ENCODE results near the gene PHF23. TPM values are rescaled to one million over a fixed set of nuclear protein-coding genes. Genes with fewer than 3 reads are reported as not detected.

PHF23 gene
- total RNA-seq, 3 donors from 2014 or later, result 42.6 to 47.6 (median 43.0) TPM

DNA sequence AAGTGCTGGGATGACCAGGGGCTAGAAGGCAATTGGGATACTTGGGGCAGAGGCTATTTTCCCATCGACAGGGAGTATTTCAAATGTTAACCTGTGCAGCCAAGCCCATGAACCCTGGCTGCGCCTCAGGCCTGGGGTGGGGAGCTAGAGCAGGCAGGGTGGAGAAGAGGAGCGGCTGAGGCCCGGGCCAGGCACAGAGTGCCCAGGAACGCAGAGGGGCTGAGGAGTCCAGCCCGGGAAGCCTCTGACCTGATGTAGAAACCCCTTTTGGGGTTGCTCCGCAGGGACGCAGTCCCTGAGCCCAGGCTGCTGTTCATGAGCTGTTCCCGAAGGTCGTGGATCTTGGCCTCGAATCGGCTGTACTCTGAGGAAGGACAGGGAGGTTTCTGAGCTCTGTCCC, 43.3 kb downstream of the PHF23 start:
- Mint-ChIP-seq H3K36me3 (ENCODE audit: insufficient read depth) (peaks cover 2% of the 10 kb centered on the region), H3K4me3 (no peak overlapping the region), H3K4me1 (ENCODE audit: low read depth) (no peaks in the 10 kb centered on the region), H3K9me3 (no peaks in the 10 kb centered on the region), H3K27me3 (ENCODE audit: low read depth) (no peaks in the 10 kb centered on the region)
- DNase-seq, result no peak
- ATAC-seq, result no peak

DNA sequence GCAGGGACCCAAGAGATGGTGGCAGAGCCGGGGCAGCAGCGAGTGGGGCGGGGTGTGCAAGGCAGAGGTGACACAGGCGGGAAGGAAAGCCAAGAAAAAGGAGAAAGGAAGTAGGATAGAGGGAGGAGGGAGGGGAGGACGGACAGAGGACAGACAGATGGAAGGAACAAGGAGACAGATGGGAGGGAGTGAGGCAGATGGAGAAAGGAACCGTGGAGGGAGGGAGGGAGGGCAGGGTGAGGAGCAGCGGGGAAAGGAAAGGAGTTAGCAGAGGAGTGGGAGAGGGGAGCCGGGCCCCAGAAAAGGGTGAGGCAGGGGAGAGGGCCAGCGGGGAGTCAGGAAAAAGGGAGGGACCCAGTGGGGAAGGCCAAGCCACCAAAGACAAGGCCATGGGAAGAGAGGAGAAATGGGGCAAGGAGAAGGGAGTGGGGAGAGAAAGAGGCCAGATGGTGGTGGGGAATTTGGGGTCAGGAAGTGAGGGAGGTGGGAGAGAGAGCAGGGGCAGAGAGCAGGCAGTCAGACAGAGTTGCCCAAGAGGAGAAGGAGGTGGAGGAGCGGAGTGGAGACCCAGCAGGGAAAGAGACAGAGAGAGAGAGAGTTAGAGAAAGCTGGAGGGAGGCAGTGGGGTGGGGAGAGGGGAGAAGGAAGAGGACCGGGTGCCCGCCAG, 46.9 kb downstream of the PHF23 start:
- Mint-ChIP-seq H3K9me3 (no peaks in the 10 kb centered on the region), H3K4me3 (no peak overlapping the region), H3K4me1 (ENCODE audit: low read depth) (no peaks in the 10 kb centered on the region), H3K27me3 (ENCODE audit: low read depth) (no peaks in the 10 kb centered on the region), H3K36me3 (ENCODE audit: insufficient read depth) (peaks cover 2% of the 10 kb centered on the region)
- no peak for ATAC-seq
- DNase-seq, result no peak

- H3K27me3 Mint-ChIP-seq (ENCODE audit: low read depth), result no peaks in the 10 kb centered on the region
- DNase-seq (no peak), ATAC-seq (peak; percentile 50 to 63)
- no peaks in the 10 kb centered on the region for H3K9me3 Mint-ChIP-seq
- no peaks in the 10 kb centered on the region for H3K4me1 Mint-ChIP-seq (ENCODE audit: low read depth)
- H3K36me3 Mint-ChIP-seq (ENCODE audit: insufficient read depth), result peaks cover 2% of the 10 kb centered on the region
- no peak overlapping the region for H3K4me3 Mint-ChIP-seq
Measured at GRCh38 chr17:7191571-7192270, 47.5 kb downstream of the PHF23 start.

DNA sequence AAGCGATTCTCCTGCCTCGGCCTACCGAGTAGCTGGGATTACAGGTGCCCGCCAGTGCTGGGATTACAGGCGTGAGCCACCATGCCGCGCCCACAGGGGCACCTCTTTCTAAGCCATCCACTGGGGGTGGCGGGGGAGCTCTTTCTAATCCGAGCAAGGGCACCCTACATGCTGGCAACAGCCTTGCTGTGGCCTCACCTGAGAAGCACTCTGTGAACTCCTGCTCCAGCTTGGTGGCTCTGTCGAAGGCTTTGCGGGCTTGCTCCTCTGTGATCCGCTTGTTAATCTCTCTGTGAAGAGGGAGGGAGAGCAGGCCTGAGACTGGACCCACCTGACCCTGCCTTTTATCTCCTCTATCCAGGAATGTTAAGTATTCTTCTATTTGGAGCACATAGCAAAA, 48.2 kb downstream of the PHF23 start:
- Mint-ChIP-seq H3K4me1 (ENCODE audit: low read depth) (no peaks in the 10 kb centered on the region), H3K9me3 (no peaks in the 10 kb centered on the region), H3K4me3 (no peak overlapping the region), H3K27me3 (ENCODE audit: low read depth) (no peaks in the 10 kb centered on the region), H3K36me3 (ENCODE audit: insufficient read depth) (peaks cover 2% of the 10 kb centered on the region)
- no peak for ATAC-seq
- no peak for DNase-seq

DNA sequence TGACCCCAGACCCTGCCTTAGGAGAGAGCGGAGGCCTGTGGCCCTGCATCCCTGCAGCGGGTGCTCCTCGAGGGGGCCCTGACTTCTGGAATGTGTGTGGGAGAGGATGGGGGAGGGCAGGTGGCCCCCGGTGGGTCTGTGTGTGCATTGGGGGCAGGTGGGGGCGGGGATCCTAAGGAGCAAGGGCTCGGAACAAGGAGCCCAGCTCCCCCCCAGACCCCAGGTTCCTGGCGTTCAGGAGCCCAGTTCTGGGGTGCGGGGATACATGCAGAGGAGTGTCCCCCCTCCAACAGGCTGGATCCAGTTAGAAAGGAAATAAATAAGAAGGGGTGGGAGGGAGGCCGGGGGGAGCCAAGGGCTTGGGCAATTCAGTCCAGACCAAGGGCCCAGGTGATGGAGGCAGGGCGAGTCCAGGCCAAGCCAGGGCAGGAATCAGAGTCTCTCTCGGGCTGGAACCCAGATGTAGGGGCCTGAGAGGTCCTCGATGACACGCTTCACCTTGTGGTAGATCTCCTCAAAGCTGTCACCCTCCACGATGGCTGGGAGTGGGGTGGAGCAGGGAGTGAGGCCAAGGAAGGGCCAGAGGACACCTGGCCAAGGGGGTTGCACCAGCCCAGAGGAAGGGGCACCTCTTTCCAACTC, 48.9 kb downstream of the PHF23 start:
- H3K36me3 Mint-ChIP-seq (ENCODE audit: insufficient read depth), result peaks cover 2% of the 10 kb centered on the region

DNA sequence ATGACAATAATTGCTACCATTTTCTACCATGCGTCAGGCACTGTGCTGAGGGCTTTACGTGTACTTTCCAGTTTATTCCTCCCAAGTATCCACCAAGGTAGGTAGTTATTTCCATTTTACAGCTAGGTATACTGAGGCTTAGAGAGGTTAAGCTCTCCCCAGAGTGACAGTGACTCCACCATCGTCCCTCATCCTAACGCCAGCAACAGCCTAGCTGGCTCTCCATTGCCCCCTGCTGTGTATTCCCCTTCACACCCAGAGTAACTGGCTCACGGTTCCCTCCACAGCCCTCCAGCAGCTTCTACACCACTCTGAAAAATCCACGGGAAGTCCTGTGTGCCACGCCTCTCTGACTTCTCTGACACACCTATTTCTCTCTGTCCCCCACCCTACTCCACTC, 53.0 kb downstream of the PHF23 start:
- no peak for DNase-seq
- ATAC-seq, result no peak
- H3K4me1 Mint-ChIP-seq (ENCODE audit: low read depth), result no peaks in the 10 kb centered on the region
- H3K36me3 Mint-ChIP-seq (ENCODE audit: insufficient read depth), result no peaks in the 10 kb centered on the region
- H3K9me3 Mint-ChIP-seq, result no peaks in the 10 kb centered on the region
- no peak overlapping the region for H3K4me3 Mint-ChIP-seq
- no peaks in the 10 kb centered on the region for H3K27me3 Mint-ChIP-seq (ENCODE audit: low read depth)

More for the DNA sequence above, 48.9 kb downstream of the PHF23 start:
- no peak for ATAC-seq
- no peak overlapping the region for H3K4me3 Mint-ChIP-seq
- no peaks in the 10 kb centered on the region for H3K27me3 Mint-ChIP-seq (ENCODE audit: low read depth)
- H3K9me3 Mint-ChIP-seq, result no peaks in the 10 kb centered on the region
- no peak for DNase-seq
- H3K4me1 Mint-ChIP-seq (ENCODE audit: low read depth), result no peaks in the 10 kb centered on the region

Other genes with a start within 250 kb of the PHF23 start
- gene ALOX12, start 243.4 kb downstream of the PHF23 start, total RNA-seq, result not detected
- 100 to 1,000 TPM; 138 to 150 (median 139) TPM for gene RNASEK, start 226.8 kb downstream of the PHF23 start, total RNA-seq
- gene BCL6B, start 216.4 kb downstream of the PHF23 start, total RNA-seq, result under 1 TPM; 0.21 to 0.41 (median 0.25) TPM
- 1 to 10 TPM; 5.7 to 7.0 (median 6.7) TPM for gene SLC16A13, start 203.4 kb downstream of the PHF23 start, total RNA-seq
- gene SLC16A11, start 195.4 kb downstream of the PHF23 start, total RNA-seq, result 1 to 10 TPM in 2 of 3 donors, under 1 TPM in 1; 0.63 to 1.3 (median 1.1) TPM
- not detected for gene CLEC10A, start 159.2 kb downstream of the PHF23 start, total RNA-seq
- under 1 TPM in 1 of 3 donors, not detected in 2; 0.25 TPM for gene ASGR2, start 124.6 kb downstream of the PHF23 start, total RNA-seq
- 1 to 10 TPM in 2 of 3 donors, under 1 TPM in 1; 0.63 to 1.3 (median 1.1) TPM for gene ASGR1, start 60.1 kb downstream of the PHF23 start, total RNA-seq
- 1 to 10 TPM; 4.2 to 6.5 (median 5.7) TPM for gene DLG4, start 19.6 kb downstream of the PHF23 start, total RNA-seq
- gene ACADVL, start 19.5 kb downstream of the PHF23 start, total RNA-seq, result 100 to 1,000 TPM; 161 to 222 (median 174) TPM
- 10 to 100 TPM; 62.9 to 65.3 (median 63.2) TPM for gene DVL2, start 4.9 kb downstream of the PHF23 start, total RNA-seq
- 100 to 1,000 TPM; 114 to 136 (median 133) TPM for gene GABARAP, start 3.0 kb upstream of the PHF23 start, total RNA-seq
- gene CTDNEP1, start 12.3 kb upstream of the PHF23 start, total RNA-seq, result 100 to 1,000 TPM; 190 to 210 (median 196) TPM
- gene ELP5, start 12.8 kb upstream of the PHF23 start, total RNA-seq, result 100 to 1,000 TPM; 107 to 138 (median 117) TPM
- gene CLDN7, start 23.0 kb upstream of the PHF23 start, total RNA-seq, result 1 to 10 TPM in 2 of 3 donors, under 1 TPM in 1; 0.65 to 1.8 (median 1.7) TPM
- under 1 TPM; 0.16 to 0.58 (median 0.24) TPM for gene SLC2A4, start 42.3 kb upstream of the PHF23 start, total RNA-seq
- gene YBX2, start 55.2 kb upstream of the PHF23 start, total RNA-seq, result under 1 TPM in 1 of 3 donors, not detected in 2; 0.18 TPM
- 1,000 to 10,000 TPM; 1,821 to 1,965 (median 1,822) TPM for gene EIF5A, start 68.2 kb upstream of the PHF23 start, total RNA-seq
- gene GPS2, start 75.9 kb upstream of the PHF23 start, total RNA-seq, result 10 to 100 TPM; 80.6 to 92.8 (median 87.1) TPM
- 10 to 100 TPM; 73.1 to 88.0 (median 82.4) TPM for gene NEURL4, start 89.9 kb upstream of the PHF23 start, total RNA-seq
- gene ACAP1, start 97.1 kb upstream of the PHF23 start, total RNA-seq, result 100 to 1,000 TPM; 119 to 126 (median 123) TPM
- 1 to 10 TPM; 1.6 to 2.3 (median 1.6) TPM for gene KCTD11, start 112.7 kb upstream of the PHF23 start, total RNA-seq
- not detected for gene TMEM95, start 115.7 kb upstream of the PHF23 start, total RNA-seq
- 1 to 10 TPM; 5.6 to 7.4 (median 6.0) TPM for gene TNK1, start 141.6 kb upstream of the PHF23 start, total RNA-seq
- gene PLSCR3, start 155.1 kb upstream of the PHF23 start, total RNA-seq, result 10 to 100 TPM; 67.7 to 69.1 (median 68.9) TPM
- 10 to 100 TPM; 29.9 to 33.4 (median 32.0) TPM for gene TMEM256, start 164.6 kb upstream of the PHF23 start, total RNA-seq
- gene NLGN2, start 168.4 kb upstream of the PHF23 start, total RNA-seq, result 1 to 10 TPM; 4.9 to 6.4 (median 5.9) TPM
- gene SPEM1, start 180.9 kb upstream of the PHF23 start, total RNA-seq, result not detected
- gene SPEM2, start 186.2 kb upstream of the PHF23 start, total RNA-seq, result not detected
- gene SPEM3, start 189.4 kb upstream of the PHF23 start, total RNA-seq, result not detected
- 10 to 100 TPM; 11.8 to 13.9 (median 12.0) TPM for gene TMEM102, start 196.0 kb upstream of the PHF23 start, total RNA-seq
- under 1 TPM; 0.19 to 0.32 (median 0.28) TPM for gene FGF11, start 200.1 kb upstream of the PHF23 start, total RNA-seq
- gene CHRNB1, start 205.6 kb upstream of the PHF23 start, total RNA-seq, result 1 to 10 TPM; 3.9 to 4.6 (median 4.3) TPM
- gene ZBTB4, start 240.2 kb upstream of the PHF23 start, total RNA-seq, result 10 to 100 TPM; 16.0 to 18.0 (median 17.5) TPM
- not detected for gene SLC35G6, start 242.0 kb upstream of the PHF23 start, total RNA-seq
- gene POLR2A, start 244.9 kb upstream of the PHF23 start, total RNA-seq, result 100 to 1,000 TPM; 184 to 188 (median 188) TPM